NCI-H774 (cell line): ENCODE results near the gene KXD1.
A peak's percentile ranks its signal among the peaks of the same experiment; 100 is the strongest.
"Not testable (repeated sequence)": the region's sequence is repeated elsewhere in the genome, so short reads cannot be mapped to it uniquely, and the experiment has no call there.

Source experiments
- DNase-seq: peaks from one replicate; lab custom pipeline; 2025; lab: John Stamatoyannopoulos, UW

The KXD1 gene

GRCh38 chr19:18557411-18558201 lies at the start of gene KXD1:
Gene KXD1 (plus strand): TSS chr19:18557870. CDS start chr19:18562057, 4,187 bp downstream.
- peak; percentile 95 for DNase-seq

- no peak for DNase-seq
Observed at GRCh38 chr19:18508585-18508984, 49.1 kb upstream of the KXD1 start.

- DNase-seq = no peak
Observed at GRCh38 chr19:18510216-18510615, 47.5 kb upstream of the KXD1 start.

- no peak for DNase-seq
Observed at GRCh38 chr19:18513868-18514267, 43.8 kb upstream of the KXD1 start.

GRCh38 chr19:18514800-18515682 lies 42.6 kb upstream of the KXD1 start:
- peak; percentile 29 for DNase-seq

GRCh38 chr19:18515959-18516358 lies 41.7 kb upstream of the KXD1 start:
- DNase-seq = no peak

GRCh38 chr19:18517606-18518005 lies 40.1 kb upstream of the KXD1 start:
- no peak for DNase-seq

GRCh38 chr19:18518639-18519038 lies 39.0 kb upstream of the KXD1 start:
- DNase-seq = no peak

GRCh38 chr19:18519962-18520847 lies 37.5 kb upstream of the KXD1 start:
- peak; percentile 30 for DNase-seq

GRCh38 chr19:18520848-18521691 lies 36.6 kb upstream of the KXD1 start:
- no peak for DNase-seq

- no peak for DNase-seq
Observed at GRCh38 chr19:18521692-18522123, 36.0 kb upstream of the KXD1 start, which contains the start of gene ELL. Gene ELL (minus strand): TSS chr19:18522070. CDS start chr19:18522055, 15 bp downstream.

- DNase-seq = peak; percentile 99
Observed at GRCh38 chr19:18522124-18522861, 35.4 kb upstream of the KXD1 start.

GRCh38 chr19:18522862-18523440 lies 34.7 kb upstream of the KXD1 start:
- DNase-seq = not testable (repeated sequence)

- DNase-seq = no peak
Observed at GRCh38 chr19:18523841-18524240, 33.8 kb upstream of the KXD1 start.

GRCh38 chr19:18526316-18526715 lies 31.4 kb upstream of the KXD1 start:
- DNase-seq = no peak

- DNase-seq = no peak
Observed at GRCh38 chr19:18529782-18530181, 27.9 kb upstream of the KXD1 start.

GRCh38 chr19:18531485-18531884 lies 26.2 kb upstream of the KXD1 start:
- DNase-seq = no peak

GRCh38 chr19:18532168-18532890 lies 25.3 kb upstream of the KXD1 start:
- no peak for DNase-seq

- DNase-seq = no peak
Observed at GRCh38 chr19:18533058-18533457, 24.6 kb upstream of the KXD1 start.
